GM21515 (cell line): ENCODE results near the gene MISP3.
A peak's percentile ranks its signal among the peaks of the same experiment; 100 is the strongest.

ENCODE experiments used
- ATAC-seq: cut with Tn5 transposase; IDR thresholded peaks from one replicate; pipeline ENCODE4 v1.9.1; 2021; ENCODE audit not compliant: unreplicated experiment

MISP3 gene

GRCh38 chr19:14101003-14101545 is 28.5 kb downstream of the MISP3 start:
- no peak for ATAC-seq

- no peak for ATAC-seq
These were observed 29.6 kb downstream of the MISP3 start for GRCh38 chr19:14102102-14102696.

GRCh38 chr19:14102756-14103155 is 30.2 kb downstream of the MISP3 start:
- ATAC-seq, result no peak

- ATAC-seq, result no peak
These were observed 30.7 kb downstream of the MISP3 start for GRCh38 chr19:14103310-14103709.

- no peak for ATAC-seq
These were observed 33.1 kb downstream of the MISP3 start for GRCh38 chr19:14105680-14106079.

GRCh38 chr19:14106840-14107239 is 34.3 kb downstream of the MISP3 start:
- no peak for ATAC-seq

- ATAC-seq, result no peak
These were observed 35.2 kb downstream of the MISP3 start for GRCh38 chr19:14107581-14108461.

GRCh38 chr19:14110650-14111049 is 38.1 kb downstream of the MISP3 start:
- no peak for ATAC-seq

- ATAC-seq, result no peak
These were observed 38.9 kb downstream of the MISP3 start for GRCh38 chr19:14111486-14111885.

GRCh38 chr19:14112051-14112808 is 39.6 kb downstream of the MISP3 start:
- no peak for ATAC-seq

- no peak for ATAC-seq
These were observed 40.3 kb downstream of the MISP3 start for GRCh38 chr19:14112809-14113385.

- ATAC-seq, result no peak
These were observed 41.3 kb downstream of the MISP3 start for GRCh38 chr19:14113762-14114414.

GRCh38 chr19:14114439-14114838 is 41.9 kb downstream of the MISP3 start:
- no peak for ATAC-seq

GRCh38 chr19:14114854-14115253 is 42.3 kb downstream of the MISP3 start:
- no peak for ATAC-seq

GRCh38 chr19:14115756-14116155 is 43.2 kb downstream of the MISP3 start:
- no peak for ATAC-seq

GRCh38 chr19:14116525-14116917 is 43.9 kb downstream of the MISP3 start:
- no peak for ATAC-seq

- ATAC-seq, result no peak
These were observed 44.5 kb downstream of the MISP3 start for GRCh38 chr19:14116918-14117578.

- peak; percentile 89 for ATAC-seq
These were observed 45.1 kb downstream of the MISP3 start, which contains the start of gene PRKACA for GRCh38 chr19:14117668-14118164. PRKACA (minus strand) TSS chr19:14117762; CDS start chr19:14117547, 215 bp downstream.

- no peak for ATAC-seq
These were observed 45.8 kb downstream of the MISP3 start for GRCh38 chr19:14118165-14119051.
